Kidney (tissue), 14 donors: ENCODE measurements around the gene EIF5. TPM values are rescaled to one million over a fixed set of nuclear protein-coding genes. Genes with fewer than 3 reads are reported as not detected.

ENCODE experiments used
- DNase-seq, 5 donors: peaks; one replicate each; pipeline ENCODE4 v3.0.0-alpha.2; 2013 to 2020
- FAIRE-seq: peaks from 2 replicates; lab custom pipeline; 2012; peaks lifted over from hg19 to GRCh38; lab: Jason Lieb, UNC
- H3K27ac ChIP-seq, 2 donors: one replicate each; pipeline ENCODE4 v1.7.0; 2013; ENCODE audit warnings: low read depth in 2 of 2, low read length in 2 of 2, inconsistent platforms in 1 of 2
- H3K27me3 ChIP-seq: one replicate; pipeline ENCODE4 v1.7.1; 2013; ENCODE audit warnings: low read length, inconsistent platforms; ENCODE audit not compliant: control insufficient read depth, insufficient read depth
- H3K36me3 ChIP-seq, 3 donors: one replicate each; pipeline versions ENCODE4 v1.7.0 to v1.7.1; 2013; ENCODE audit warnings: low read length in 3 of 3, control low read depth in 1 of 3, inconsistent platforms in 1 of 3; ENCODE audit not compliant: insufficient read depth in 3 of 3, control insufficient read depth in 2 of 3
- H3K4me1 ChIP-seq, 3 donors: one replicate each; pipeline versions ENCODE4 v1.7.0 to v1.7.1; 2013; ENCODE audit warnings: low read length in 3 of 3, inconsistent platforms in 1 of 3, low read depth in 1 of 3; ENCODE audit not compliant: control insufficient read depth in 2 of 3, insufficient read depth in 2 of 3
- H3K4me3 ChIP-seq, 3 donors: one replicate each; pipeline versions ENCODE4 v1.7.0 to v1.8.1; 2013; ENCODE audit warnings: low read length in 3 of 3, control low read depth in 1 of 3, inconsistent platforms in 1 of 3
- H3K9ac ChIP-seq, 3 donors: one replicate each; pipeline versions ENCODE4 v1.7.0 to v1.7.1; 2013; ENCODE audit warnings: low read length in 3 of 3, control low read depth in 1 of 3, inconsistent platforms in 1 of 3
- H3K9me3 ChIP-seq, 3 donors: one replicate each; pipeline versions ENCODE4 v1.7.0 to v1.7.1; 2013; ENCODE audit warnings: low read length in 3 of 3, control low read depth in 1 of 3, inconsistent platforms in 1 of 3; ENCODE audit not compliant: control insufficient read depth in 2 of 3, insufficient read depth in 1 of 3
- intact Hi-C: fragments of 100-400 bp; cut with DNase I; formaldehyde crosslinking; loops from one replicate; pipeline ENCODE4 v1.11.1; 2022
- polyA plus RNA-seq: library from polyadenylated mRNA; stranded (reverse); fragments of 350-450 nt; fragmentation: Illumina TruSeq; extraction: RNeasy Lipid Tissue Mini Kit (QIAGEN cat#74804); gene quantifications from one replicate; pipeline ENCODE4 v1.2.3, GENCODE V29; 2014; ENCODE audit warnings: low read depth, low replicate concordance; ENCODE audit not compliant: insufficient read depth
- total RNA-seq: library from RNA; stranded (reverse); fragmentation: NEBNext Ultra II Directional; extraction: Animal tissue kit (Norgen Biotek cat#: 25700); gene quantifications from one replicate; pipeline ENCODE4 v1.2.1, GENCODE V29; 2021
- TF ChIP-seq, protein P1 (sequence below): IDR thresholded peaks from 3 replicates; pipeline ENCODE4 v1.5.1; 2012; ENCODE audit warnings: mild to moderate bottlenecking, moderate library complexity, borderline replicate concordance; ENCODE audit not compliant: insufficient read depth; ENCODE audit errors: extremely low read depth
- donor health status: control.
- donor health status: control.
- donor health status: control.
- donor health status: control.
- donor health status: control.
- donor health status: DM: yes; HTN: yes; CAD: no.
- donor health status: Normal renal cell carcinoma (clear cell type).

Gene EIF5
- total and polyA plus RNA-seq, 2 donors from 2014 or later, result 91.2 to 229 TPM

DNA sequence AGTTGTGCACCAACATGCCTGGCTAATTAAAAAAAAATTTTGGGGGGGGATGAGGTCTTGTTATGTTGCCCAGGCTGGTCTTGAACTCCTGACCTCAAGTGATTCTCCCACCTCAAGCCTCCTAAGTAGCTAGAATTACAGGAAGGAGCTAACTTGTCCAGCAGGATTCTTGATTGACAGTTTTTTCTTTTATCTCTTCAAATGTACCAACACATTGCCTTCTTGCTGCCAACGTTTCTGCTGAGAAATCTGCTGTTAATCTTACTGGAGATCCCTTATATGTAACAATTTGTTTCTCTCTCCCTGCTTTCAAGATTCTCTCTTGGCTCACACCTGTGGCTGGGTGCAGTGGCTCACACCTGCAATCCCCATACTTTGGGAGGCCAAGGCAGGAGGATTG lies 28.7 kb downstream of the EIF5 start:
- no peaks in the 10 kb centered on the region for H3K27me3 ChIP-seq
- H3K36me3 ChIP-seq, result no peaks in the 10 kb centered on the region
- no peak overlapping the region for H3K27ac ChIP-seq
- no peaks in the 10 kb centered on the region for H3K9me3 ChIP-seq
- intact Hi-C loops, result no loop called here
- FAIRE-seq, result no peak
- H3K4me3 ChIP-seq, result no peak overlapping the region
- no peak for DNase-seq
- no peak overlapping the region for H3K9ac ChIP-seq
- H3K4me1 ChIP-seq, result no peaks in the 10 kb centered on the region
- TF ChIP-seq, protein P1, sequence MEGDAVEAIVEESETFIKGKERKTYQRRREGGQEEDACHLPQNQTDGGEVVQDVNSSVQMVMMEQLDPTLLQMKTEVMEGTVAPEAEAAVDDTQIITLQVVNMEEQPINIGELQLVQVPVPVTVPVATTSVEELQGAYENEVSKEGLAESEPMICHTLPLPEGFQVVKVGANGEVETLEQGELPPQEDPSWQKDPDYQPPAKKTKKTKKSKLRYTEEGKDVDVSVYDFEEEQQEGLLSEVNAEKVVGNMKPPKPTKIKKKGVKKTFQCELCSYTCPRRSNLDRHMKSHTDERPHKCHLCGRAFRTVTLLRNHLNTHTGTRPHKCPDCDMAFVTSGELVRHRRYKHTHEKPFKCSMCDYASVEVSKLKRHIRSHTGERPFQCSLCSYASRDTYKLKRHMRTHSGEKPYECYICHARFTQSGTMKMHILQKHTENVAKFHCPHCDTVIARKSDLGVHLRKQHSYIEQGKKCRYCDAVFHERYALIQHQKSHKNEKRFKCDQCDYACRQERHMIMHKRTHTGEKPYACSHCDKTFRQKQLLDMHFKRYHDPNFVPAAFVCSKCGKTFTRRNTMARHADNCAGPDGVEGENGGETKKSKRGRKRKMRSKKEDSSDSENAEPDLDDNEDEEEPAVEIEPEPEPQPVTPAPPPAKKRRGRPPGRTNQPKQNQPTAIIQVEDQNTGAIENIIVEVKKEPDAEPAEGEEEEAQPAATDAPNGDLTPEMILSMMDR, result no peak

DNA sequence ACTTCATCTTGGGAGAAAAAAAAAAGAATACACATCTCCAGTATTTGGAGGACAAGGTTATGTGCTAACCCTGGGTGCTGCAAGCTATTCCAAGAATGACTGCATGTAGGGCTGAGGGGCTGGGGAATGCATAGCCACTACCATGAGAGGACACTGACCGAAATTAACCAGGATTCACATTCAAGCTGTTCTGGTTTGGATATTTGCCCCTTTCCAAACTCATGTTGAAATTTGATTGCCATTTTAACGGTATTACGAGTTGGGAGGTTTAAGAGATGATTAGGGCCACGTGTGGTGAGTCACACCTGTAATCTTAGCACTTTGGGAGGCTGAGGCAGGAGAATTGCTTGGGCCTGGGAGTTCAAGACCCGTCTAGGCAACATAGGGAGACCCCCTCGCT lies 32.7 kb downstream of the EIF5 start:
- TF ChIP-seq, protein P1, result no peak
- Histone ChIP-seq H3K9me3 (no peaks in the 10 kb centered on the region), H3K4me3 (no peak overlapping the region), H3K27me3 (no peaks in the 10 kb centered on the region), H3K36me3 (no peaks in the 10 kb centered on the region), H3K9ac (no peak overlapping the region), H3K27ac (no peak overlapping the region), H3K4me1 (no peaks in the 10 kb centered on the region)
- DNase-seq, result no peak
- no peak for FAIRE-seq
- intact Hi-C loops, result no loop called here

DNA sequence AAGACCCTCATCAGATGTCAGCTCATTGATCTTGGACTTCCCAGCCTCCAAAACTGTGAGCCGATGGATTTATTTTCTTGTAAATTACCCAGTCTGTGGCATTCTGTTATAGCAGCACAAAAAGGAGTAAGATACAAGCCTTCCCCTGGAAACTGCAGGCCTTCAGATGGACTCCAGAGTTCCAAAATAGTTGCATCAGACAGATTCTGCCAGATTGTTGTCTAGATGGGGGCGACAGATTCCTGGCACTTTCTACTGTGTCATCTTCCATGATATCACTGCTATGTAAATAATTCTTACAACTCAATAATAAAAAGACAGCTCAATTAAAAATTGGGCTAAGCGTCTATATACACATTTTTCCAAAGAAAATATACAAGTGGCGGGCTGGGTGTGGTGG lies 34.0 kb downstream of the EIF5 start:
- H3K27me3 ChIP-seq, result no peaks in the 10 kb centered on the region
- H3K4me3 ChIP-seq, result no peak overlapping the region
- no peaks in the 10 kb centered on the region for H3K9me3 ChIP-seq
- intact Hi-C loops, result no loop called here
- TF ChIP-seq, protein P1, result no peak
- H3K27ac ChIP-seq, result no peak overlapping the region
- FAIRE-seq (no peak), DNase-seq (no peak)
- H3K36me3 ChIP-seq, result no peaks in the 10 kb centered on the region
- H3K4me1 ChIP-seq, result no peaks in the 10 kb centered on the region
- no peak overlapping the region for H3K9ac ChIP-seq

DNA sequence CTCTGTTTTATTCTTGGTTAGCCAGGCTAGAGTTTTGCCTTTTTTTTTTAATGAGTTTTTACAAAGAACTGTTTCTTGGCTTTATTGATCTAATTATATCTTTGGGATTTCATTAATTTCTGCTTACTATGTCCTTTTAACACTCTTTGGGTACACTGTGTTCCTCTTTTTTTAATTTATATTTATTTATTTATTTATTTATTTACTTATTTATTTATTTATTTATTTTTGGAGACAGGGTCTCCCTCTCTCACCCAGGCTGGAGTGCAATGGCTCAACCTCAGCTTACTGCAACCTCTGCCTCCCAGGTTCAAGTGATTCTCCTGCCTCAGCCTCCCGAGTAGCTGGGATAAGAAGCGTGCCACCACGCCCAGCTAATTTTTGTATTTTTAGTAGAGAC lies 36.0 kb downstream of the EIF5 start:
- FAIRE-seq, result no peak
- DNase-seq, result no peak
- H3K4me1 ChIP-seq, result no peaks in the 10 kb centered on the region
- no peaks in the 10 kb centered on the region for H3K36me3 ChIP-seq
- intact Hi-C loops, result no loop called here
- H3K27ac ChIP-seq, result no peak overlapping the region
- TF ChIP-seq, protein P1, result no peak
- no peak overlapping the region for H3K4me3 ChIP-seq
- no peak overlapping the region for H3K9ac ChIP-seq
- H3K9me3 ChIP-seq, result no peaks in the 10 kb centered on the region
- no peaks in the 10 kb centered on the region for H3K27me3 ChIP-seq
